Fibroblast of villous mesenchyme (primary cell): Measurements from ENCODE around the gene TMEM132D. TPM values are rescaled to one million over a fixed set of nuclear protein-coding genes. Genes with fewer than 3 reads are reported as not detected.
"Not testable (repeated sequence)": the region's sequence is repeated elsewhere in the genome, so short reads cannot be mapped to it uniquely, and the experiment has no call there.

ENCODE experiments used
- DNase-seq: peaks from one replicate; pipeline ENCODE4 v3.0.0-alpha.2; 2010; ENCODE audit warnings: low read depth
- H3K4me3 ChIP-seq: 2 replicates; pipeline ENCODE4 v1.5.1; 2011; ENCODE audit warnings: low read depth, mild to moderate bottlenecking, low read length
- total RNA-seq: library from RNA; depleted of rRNA; stranded (reverse); fragments of >200 nt; gene quantifications from 2 replicates; pipeline ENCODE4 v1.2.3, GENCODE V29; 2012
- TF ChIP-seq, protein P1 (sequence below): IDR thresholded peaks from 2 replicates; pipeline ENCODE4 v1.5.1; 2012; ENCODE audit warnings: low read depth, mild to moderate bottlenecking, low read length; ENCODE audit not compliant: insufficient read depth

Gene TMEM132D
- total RNA-seq, 1 donor = not detected

DNA sequence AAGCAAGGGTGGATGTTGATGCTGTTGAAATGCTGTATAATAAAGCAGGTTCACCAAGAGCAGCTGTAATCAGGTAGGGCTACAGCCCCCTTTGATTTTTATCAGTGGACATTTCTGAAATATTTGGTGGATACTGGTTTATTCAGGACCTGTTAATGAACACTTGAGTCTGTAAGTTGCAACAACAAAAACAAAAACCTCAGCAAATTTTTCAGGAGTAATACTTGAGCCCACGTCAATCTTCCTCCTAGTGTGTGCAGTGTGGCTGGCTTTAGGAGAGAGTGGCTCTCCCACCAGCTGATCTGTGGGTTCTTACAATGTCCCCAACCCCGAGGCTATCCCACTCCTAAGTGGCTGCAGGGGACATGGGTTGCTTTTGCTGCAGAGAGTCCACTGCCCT lies 702.8 kb downstream of the TMEM132D start:
- H3K4me3 ChIP-seq = no peak overlapping the region
- no peak for DNase-seq

DNA sequence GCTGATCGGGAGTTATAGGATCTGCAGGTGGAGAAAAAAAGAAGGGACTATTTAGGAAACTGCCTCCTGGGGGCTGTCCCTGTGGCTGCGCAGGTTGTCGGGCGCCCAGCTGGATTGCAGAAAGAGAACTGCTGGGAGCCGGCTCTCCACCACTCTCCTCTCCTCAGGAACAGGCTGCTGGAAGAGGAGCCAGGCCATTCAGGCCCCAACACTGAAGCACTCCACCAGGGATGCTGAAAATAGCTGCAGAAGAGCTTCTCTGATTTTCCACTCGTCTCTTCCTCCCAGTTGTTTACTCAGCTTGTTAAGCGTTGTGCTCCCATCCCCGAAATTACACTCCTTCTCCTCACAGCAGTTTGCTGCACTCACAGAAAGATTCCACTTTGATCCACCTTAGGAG lies 703.2 kb downstream of the TMEM132D start:
- DNase-seq = no peak
- H3K4me3 ChIP-seq = no peak overlapping the region
- TF ChIP-seq, protein P1, sequence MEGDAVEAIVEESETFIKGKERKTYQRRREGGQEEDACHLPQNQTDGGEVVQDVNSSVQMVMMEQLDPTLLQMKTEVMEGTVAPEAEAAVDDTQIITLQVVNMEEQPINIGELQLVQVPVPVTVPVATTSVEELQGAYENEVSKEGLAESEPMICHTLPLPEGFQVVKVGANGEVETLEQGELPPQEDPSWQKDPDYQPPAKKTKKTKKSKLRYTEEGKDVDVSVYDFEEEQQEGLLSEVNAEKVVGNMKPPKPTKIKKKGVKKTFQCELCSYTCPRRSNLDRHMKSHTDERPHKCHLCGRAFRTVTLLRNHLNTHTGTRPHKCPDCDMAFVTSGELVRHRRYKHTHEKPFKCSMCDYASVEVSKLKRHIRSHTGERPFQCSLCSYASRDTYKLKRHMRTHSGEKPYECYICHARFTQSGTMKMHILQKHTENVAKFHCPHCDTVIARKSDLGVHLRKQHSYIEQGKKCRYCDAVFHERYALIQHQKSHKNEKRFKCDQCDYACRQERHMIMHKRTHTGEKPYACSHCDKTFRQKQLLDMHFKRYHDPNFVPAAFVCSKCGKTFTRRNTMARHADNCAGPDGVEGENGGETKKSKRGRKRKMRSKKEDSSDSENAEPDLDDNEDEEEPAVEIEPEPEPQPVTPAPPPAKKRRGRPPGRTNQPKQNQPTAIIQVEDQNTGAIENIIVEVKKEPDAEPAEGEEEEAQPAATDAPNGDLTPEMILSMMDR = no peak

More for the DNA sequence above, 702.8 kb downstream of the TMEM132D start:
- TF ChIP-seq, protein P1 = no peak

DNA sequence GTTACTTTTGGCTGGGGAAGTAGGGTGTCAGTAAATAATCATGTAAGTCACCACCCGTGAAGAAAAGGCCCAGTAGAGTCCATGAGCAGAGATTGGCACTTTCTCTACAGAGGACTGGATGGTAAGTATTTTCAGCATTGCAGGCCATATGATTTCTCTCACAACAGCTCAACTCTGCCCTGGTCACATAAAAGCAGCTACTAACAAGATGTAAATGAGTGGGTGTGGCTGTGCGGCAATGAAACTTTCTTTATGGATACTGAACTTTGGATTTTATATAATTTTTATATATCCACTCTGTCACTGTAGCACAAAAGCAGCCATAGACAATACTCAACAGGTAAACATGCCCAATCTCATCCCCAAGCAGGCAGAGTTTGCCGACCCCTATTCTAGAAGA lies 706.9 kb downstream of the TMEM132D start:
- H3K4me3 ChIP-seq = no peak overlapping the region
- DNase-seq = no peak
- TF ChIP-seq, protein P1 = no peak

DNA sequence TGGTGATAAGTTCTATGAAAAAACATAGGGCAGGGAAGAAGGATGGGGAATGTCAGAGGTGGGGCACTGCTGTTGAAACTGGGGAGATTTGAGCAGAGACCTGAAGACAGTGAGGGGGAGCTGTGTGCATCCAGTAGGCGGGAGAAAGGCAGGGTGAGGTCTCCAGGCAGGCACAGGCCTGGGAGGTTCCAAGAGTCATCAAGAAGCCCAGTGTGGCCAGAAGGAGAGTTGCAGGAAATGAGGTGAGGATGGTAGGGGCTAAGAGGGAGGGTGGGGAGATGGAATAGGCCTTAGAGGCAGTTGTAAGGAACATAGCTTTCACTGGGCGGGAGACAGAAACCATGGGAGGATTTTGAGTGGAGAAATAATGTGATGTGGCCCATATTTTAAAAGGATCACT lies 708.7 kb downstream of the TMEM132D start:
- H3K4me3 ChIP-seq = no peak overlapping the region
- no peak for DNase-seq
- TF ChIP-seq, protein P1 = no peak

- TF ChIP-seq, protein P1 = peak; percentile 37
- DNase-seq = no peak
- H3K4me3 ChIP-seq = no peak overlapping the region
Measured at GRCh38 chr12:129193263-129193871, 710.5 kb downstream of the TMEM132D start.

DNA sequence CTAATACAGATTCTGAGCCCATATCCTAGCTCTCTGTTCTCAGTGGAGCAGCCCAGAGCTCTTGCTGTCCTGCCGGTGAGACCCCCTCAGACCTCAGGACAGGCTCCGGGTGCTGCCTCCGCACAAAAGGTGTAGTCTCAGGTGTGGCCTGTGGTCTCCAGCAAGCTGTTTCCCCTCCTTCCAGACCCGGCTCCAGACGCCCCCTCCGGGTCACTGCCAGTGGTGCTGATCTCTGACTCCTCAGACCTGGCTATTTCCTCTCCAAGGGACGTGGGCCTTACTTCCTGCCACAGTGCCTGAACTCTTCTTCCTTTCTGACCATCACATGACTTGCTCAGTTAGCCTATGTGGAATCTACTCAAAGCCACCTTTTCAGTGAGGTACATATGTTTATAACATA lies 713.0 kb downstream of the TMEM132D start:
- no peak for DNase-seq
- H3K4me3 ChIP-seq = no peak overlapping the region
- TF ChIP-seq, protein P1 = no peak

GRCh38 chr12:129189879-129190278 lies 713.9 kb downstream of the TMEM132D start:
- H3K4me3 ChIP-seq, DNase-seq: not testable (repeated sequence)
